LHCN-M2 (cell line): ENCODE results near the gene TMEM97. TPM values are rescaled to one million over a fixed set of nuclear protein-coding genes. Genes with fewer than 3 reads are reported as not detected.

Source experiments
- DNase-seq: peaks from one replicate; pipeline ENCODE4 v3.0.0-alpha.2; 2012; ENCODE audit warnings: low read depth
- total RNA-seq: library from RNA; depleted of rRNA; stranded (reverse); fragments of >200 nt; gene quantifications from 2 replicates; pipeline ENCODE4 v1.2.3, GENCODE V29; 2014; rRNA removed

The TMEM97 gene
- total RNA-seq, 1 experiment from 2014 or later, result 27.2 TPM

DNA sequence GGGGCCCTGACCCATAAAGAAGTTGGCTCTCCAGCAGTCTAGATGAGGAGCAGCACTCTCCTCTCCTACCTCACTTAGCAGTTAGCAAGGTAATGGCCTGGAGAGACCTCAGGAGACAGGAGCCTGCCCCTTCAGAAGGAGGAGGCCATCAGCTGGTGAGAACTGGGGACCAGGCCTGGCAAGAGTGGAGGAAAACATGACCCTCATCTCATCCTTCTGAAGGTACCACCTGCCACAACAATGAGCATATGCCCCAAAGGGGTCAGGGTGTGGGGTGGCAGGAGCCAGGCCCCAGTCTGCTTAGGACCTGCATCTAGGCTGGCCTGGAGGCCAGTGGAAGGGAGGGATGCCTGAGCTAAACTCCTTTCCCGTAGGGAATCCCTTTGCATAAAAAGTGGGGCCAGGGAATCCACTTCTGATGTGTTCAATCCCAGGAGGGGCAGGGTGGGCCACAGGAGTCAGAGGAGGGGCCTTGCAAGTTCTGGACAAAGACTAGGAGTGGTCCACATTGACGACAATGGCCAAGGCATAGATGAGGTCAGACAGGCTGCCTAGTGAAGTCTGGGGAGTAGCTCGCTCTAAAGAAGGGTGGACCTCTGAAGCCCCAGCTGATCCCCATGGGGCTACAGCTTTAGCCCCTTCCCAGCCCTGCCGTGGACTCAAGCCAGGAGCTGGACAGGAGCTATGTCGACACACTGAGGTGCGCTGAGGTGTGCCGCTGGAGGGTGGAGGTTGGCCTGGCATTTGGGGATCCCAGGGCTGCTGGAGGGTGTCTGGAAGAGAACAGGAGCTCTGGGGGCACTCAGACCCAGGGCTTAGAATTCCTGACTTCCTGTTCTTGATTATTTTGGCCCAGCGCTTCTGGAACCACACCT lies 45.0 kb downstream of the TMEM97 start:
- DNase-seq, result no peak

- no peak for DNase-seq
Observed at GRCh38 chr17:28364665-28365363, 45.8 kb downstream of the TMEM97 start, which contains the start of gene SEBOX. Gene SEBOX, minus strand, starts transcription at chr17:28365199. Its CDS starts 48 bp downstream, at chr17:28365151.

- DNase-seq, result no peak
Observed at GRCh38 chr17:28365487-28365886, 46.5 kb downstream of the TMEM97 start.

- DNase-seq, result no peak
Observed at GRCh38 chr17:28366605-28367004, 47.6 kb downstream of the TMEM97 start.

- DNase-seq, result no peak
Observed at GRCh38 chr17:28367641-28368305, 48.8 kb downstream of the TMEM97 start.

DNA sequence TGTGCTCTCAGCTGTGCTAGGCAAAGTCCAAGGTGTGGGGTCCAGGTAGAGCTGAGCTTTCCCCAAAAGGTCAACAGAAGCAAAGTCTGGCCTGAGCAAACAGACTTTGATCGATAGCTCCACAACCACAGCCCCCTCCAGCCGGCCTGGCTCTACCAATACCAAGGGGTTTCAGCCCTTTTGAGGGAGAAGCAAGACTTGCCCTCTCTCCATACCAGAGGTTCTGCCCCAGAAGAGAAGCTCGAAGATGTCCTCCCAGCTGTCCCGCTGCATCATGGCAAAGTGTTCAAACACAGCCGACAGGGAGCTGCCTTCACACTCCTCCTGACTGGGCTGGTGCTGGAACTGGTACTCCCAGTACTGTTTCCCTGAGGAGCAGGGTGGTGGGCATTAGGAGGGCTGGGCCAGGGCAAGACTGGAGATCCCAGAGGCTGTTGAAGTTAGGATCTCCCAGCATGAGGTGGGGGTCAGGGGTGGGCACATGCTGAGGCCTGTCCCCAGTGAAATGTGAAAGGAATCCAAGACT lies 49.4 kb downstream of the TMEM97 start:
- no peak for DNase-seq

DNA sequence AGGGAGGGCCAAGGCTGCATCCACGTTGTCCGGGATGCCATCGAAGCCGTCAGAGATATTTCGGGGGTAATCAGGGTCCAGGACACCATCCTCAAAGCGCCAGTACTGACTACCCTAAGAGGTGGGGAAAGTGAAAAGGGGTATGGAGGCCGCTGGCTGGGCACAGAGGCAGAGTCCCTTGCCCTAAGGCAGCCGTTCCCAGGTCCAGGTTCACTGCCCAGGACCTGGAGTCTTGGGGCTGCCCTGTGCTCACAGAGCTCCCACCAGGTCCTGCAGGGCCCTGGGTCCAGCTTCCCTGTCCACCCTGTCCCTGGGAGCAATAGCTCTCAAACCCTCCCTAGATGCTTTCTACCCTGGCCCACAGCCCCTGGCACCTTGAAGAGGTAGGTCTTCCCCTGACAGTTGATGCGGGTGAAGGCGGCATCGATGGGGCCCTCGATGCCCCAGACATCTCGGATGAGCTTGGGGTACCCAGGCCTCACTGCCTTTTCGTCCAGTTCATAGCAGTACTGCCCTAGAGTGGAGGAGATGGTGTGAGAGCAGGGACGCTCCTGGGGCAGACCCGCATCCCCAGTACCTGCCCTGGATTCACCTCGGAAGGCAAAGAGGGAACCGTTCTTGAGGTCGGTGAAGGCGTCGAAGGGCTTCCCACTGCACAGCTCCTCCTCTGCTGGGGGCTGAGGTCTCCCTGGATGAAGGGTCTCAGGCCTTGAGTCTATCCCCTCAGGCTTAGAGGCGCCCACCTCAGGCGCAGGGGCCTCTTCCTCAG lies 50.1 kb downstream of the TMEM97 start:
- no peak for DNase-seq

- no peak for DNase-seq
Observed at GRCh38 chr17:28369684-28370034, 50.7 kb downstream of the TMEM97 start.

DNA sequence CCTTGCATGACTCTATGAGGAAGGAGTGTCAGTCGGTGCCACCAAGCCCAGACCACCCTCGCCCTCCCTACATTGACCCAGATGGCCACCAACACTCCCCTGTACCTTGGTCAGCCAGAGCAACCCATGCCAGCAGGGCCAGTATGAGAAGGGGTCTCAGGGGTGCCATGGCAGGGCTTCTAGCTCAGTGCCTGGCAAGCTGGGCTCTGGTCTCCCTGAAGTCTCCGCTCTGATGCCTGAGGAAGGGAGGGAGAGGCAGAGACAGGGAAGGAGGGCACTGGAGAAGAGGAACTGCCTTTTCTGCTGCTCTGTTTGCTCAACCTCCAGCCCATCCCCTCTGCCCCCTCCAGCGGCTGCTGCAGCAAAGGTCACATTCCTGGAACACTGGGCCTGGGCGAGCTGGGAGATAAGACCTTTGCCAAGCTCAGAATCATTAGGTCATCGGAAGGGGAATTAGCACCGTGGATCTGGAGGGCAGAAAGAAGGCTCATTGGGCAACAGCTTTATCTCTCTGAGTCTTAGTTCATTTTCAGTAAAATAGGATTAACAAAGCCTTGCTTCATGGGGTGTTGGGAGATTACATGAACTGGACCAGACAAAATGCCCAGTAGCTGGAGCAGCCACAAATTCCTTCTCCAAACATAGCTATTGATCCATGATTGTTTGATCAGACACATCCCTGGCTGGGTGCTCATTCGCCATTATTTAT lies 51.2 kb downstream of the TMEM97 start, which contains the start of gene VTN:
VTN (minus strand) TSS at position 273 of the 709 bp plus-strand sequence; CDS start at position 169, 104 bp downstream.
- peak; percentile 55 for DNase-seq

DNA sequence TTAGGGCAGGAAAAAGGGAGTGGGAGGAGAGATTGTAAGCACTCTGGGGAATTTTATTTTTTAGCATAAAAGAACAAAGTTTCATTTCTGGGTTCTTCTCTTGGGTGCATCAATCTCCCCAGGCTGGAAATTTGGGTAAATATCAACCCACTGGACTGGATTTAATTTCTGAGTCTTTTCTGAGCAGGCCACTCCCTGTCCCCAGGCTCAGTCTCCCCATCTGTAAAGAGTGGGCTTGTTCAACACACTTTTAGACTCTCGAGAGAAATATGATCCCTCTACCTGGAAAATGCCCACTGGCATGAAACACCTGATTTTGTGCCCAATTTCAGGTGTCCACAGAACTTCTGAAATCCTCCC lies 51.7 kb downstream of the TMEM97 start:
- DNase-seq, result no peak

GRCh38 chr17:28371245-28372202 lies 52.5 kb downstream of the TMEM97 start, which contains the start of gene SARM1:
Gene SARM1, plus strand, starts transcription at chr17:28371694. Its CDS starts 339 bp downstream, at chr17:28372033.
- DNase-seq, result peak; percentile 83

GRCh38 chr17:28372203-28372944 lies 53.4 kb downstream of the TMEM97 start:
- peak; percentile 25 for DNase-seq

GRCh38 chr17:28372945-28373274 lies 53.9 kb downstream of the TMEM97 start:
- peak; percentile 10 for DNase-seq

Other genes starting within 250 kb of the TMEM97 start
- 26.5 and 27.3 TPM in 2 replicates for gene IFT20, start 16.3 kb downstream of the TMEM97 start, total RNA-seq
- 18.0 and 19.7 TPM in 2 replicates for gene TNFAIP1, start 16.6 kb downstream of the TMEM97 start, total RNA-seq
- 121 and 127 TPM in 2 replicates for gene POLDIP2, start 38.3 kb downstream of the TMEM97 start, total RNA-seq
- not detected in 2 replicates for gene SEBOX, start 46.0 kb downstream of the TMEM97 start, total RNA-seq
- 0.40 TPM in 1 of 2 replicates, not detected in the other for gene VTN, start 51.1 kb downstream of the TMEM97 start, total RNA-seq
- 13.5 and 18.5 TPM in 2 replicates for gene SARM1, start 52.5 kb downstream of the TMEM97 start, total RNA-seq
- 1.0 and 1.2 TPM in 2 replicates for gene SLC46A1, start 87.0 kb downstream of the TMEM97 start, total RNA-seq
- not detected in 2 replicates for gene SLC13A2, start 154.4 kb downstream of the TMEM97 start, total RNA-seq
- gene FOXN1, start 187.1 kb downstream of the TMEM97 start, total RNA-seq, result not detected in 2 replicates
- gene UNC119, start 233.4 kb downstream of the TMEM97 start, total RNA-seq, result 44.3 and 47.6 TPM in 2 replicates